NCI-H1092 (cell line): ENCODE results near the gene NHLRC1.

ENCODE experiments used
- DNase-seq: peaks from one replicate; lab custom pipeline; 2025; lab: John Stamatoyannopoulos, UW

The NHLRC1 gene

DNA sequence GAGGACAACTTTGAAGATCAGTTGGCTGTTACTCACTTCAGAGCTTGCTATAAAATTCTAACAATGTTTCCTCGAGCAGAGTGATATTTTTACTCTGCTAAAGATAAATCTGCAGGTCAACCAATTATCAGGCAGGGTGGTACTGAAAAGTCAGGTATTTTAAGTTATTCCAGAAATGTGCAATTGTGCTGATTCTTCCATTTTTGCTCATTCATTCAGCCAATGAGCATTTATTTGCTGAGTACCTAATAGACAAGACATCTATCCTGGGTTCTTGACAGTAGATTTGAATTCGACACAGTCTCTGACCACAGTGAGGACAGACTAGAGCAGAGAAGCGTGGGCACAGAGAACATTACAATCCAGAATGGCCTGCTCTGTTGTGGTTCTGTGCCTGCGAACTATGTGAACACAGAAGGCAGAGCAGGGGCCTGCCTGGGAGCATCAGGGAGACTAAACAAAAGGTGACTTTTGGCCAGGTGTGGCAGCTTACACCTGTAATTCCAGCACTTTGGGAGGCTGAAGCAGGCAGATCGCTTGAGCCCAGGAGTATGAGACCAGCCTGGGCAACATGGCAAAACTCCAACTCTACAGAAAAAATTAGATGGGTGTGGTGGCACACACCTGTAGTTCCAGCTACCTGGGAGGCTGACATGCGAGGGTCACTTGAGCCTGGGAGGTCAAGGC is 17.6 kb upstream of the NHLRC1 start:
- DNase-seq = no peak

DNA sequence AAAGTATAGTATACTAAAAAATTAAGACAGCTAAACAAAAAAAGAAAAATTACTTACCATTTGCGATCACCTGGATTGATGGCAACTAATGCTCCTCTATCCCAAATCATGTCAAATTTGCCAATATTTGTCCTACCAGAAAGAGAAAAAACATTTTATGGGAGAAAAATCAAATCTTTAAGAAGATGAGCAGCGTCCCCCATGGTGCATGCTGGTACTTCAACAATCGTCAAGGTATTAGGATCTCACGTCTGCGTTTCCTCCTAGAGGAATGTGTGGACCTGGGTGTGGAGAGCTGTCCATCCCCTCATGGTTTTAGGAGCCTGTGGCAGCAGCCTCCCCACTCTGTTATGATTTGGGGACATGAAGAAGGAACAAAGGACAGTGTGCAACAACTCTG is 16.4 kb upstream of the NHLRC1 start:
- no peak for DNase-seq

DNA sequence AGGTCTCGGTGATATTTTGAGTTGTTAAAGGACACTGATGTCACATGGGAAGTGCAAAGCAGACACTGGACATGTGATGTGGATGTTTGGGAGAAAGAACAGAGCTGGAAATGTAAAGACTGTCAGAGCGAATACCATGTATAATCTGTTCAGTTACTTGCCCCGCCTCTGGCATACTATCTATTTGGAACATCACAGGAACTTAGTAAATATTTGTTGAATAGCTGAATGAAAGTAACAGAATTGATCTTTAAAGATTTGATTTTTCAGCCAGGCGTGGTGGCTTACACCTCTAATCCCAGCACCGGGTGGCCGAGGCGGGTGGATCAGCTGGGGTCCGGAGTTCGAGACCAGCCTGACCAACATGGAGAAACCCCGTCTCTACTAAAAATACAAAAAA is 13.8 kb upstream of the NHLRC1 start:
- no peak for DNase-seq

DNA sequence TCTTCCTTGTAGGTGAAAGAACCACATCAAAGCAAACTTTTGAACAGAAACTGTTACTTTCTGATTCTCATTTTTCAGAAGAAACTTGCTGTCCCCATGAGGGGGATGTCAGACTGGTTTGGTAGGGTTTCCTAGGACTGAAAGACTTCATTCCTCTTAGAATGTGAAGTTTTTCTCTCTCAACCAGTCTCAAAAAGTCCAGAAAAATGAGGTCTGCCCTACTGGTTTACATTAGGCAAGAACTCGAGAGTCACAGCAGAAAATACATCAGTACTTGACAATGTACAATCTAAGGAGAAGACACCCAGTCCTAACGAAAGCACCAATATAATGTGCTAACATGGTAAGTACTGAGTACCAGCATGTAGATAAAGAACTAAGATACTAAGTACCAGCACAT is 12.7 kb upstream of the NHLRC1 start:
- no peak for DNase-seq

DNA sequence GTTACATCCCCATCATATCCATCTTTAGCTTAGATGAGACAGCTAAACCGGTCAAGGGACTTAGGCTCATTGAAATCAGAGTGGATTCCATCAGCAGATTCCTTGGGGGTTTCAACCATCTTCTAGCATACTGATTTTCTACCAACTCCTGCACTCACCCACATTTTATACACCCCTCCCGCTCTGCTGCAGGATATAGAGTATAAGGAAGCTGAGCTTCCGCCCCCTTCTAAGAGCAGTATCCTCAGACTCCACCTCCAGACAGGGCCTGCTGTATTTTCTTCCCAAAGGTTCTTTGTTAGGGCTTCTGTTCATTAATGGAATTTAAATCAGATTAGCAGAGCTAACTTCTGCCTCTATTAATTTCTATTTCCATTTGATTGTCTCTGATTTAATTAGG is 9.9 kb upstream of the NHLRC1 start:
- DNase-seq = no peak

DNA sequence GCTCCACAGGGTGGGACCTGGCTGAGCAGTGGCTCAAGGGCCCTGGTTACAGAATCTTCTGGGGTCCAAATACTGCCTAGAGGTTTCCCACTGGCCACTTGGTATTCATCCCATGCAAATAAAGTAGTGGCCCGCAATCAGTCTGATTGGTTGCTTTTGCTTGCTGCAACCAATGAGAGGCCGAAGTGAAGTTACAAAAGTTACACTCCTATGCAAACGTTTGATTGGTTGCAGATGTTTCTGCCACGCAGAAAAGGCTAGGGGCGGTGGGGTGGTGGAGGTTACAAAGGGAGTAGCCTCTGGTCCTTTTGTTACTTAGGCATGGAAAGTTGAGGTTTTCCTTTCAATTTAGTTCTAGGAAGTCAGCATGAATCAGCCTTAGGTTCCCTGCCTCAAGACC is 3.6 kb upstream of the NHLRC1 start:
- DNase-seq = no peak

DNA sequence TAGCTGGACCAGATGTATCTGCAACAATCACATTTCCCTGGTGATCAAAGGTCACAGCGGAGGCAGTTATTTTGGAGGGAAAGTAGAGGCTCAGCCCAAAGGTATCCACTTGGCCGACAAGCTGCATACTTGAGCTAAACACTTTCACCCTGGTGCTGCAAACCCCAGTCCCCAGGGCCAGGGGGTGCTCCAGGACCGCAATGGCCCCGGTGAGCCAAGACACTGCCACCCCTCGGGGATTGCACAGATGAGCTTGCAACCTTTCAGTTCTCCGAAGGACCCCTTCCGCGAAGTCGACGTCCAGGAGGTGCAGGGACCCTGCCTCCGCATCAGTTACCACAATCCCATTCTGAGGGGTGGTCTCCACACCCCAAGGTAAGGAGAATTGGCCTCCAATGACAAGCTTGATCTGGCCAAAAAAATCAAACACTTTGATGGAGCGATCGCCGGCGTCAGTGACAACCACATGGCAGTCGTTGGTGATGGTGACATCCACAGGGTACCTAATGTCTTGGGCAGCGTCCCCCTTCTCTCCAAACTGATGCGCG is 823 bp downstream of the NHLRC1 start:
- no peak for DNase-seq

DNA sequence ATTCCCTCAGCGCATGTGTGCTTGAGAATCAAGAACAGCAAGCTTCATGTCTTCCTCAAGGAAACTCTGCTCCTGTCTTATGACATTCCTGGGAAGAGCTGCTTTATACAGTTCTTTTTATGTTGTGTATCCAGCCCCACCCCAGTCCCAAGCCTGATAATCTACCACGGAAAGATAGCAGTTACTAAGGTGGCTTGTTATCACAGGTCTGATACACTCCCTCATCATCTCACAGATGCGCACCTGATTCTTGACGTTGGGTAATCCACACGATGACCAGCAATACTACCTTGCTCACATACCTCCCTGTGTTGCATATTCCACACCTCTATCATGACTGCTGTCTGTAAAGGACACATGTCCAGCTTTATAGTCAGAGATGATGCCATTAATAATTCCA is 3.2 kb downstream of the NHLRC1 start:
- no peak for DNase-seq

DNA sequence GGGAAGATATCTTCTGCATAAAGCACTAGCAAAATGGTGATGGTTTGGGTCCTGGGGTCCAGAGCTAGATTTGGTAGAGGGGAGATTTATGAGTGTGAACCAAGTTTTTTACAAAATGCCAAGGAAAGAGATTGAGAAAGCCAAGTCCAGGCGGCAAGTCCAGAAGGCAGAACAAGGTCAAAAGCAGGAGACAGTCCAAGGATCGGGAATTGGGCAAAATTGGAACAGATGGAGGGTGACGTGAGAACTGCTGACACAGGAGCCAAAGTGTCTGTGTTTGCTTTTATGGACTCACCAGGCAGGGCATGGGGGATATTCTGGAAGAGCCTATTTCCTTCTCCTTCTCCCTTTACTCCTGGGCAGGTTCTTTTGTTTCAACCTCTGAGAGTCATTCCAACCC is 4.1 kb downstream of the NHLRC1 start:
- no peak for DNase-seq

DNA sequence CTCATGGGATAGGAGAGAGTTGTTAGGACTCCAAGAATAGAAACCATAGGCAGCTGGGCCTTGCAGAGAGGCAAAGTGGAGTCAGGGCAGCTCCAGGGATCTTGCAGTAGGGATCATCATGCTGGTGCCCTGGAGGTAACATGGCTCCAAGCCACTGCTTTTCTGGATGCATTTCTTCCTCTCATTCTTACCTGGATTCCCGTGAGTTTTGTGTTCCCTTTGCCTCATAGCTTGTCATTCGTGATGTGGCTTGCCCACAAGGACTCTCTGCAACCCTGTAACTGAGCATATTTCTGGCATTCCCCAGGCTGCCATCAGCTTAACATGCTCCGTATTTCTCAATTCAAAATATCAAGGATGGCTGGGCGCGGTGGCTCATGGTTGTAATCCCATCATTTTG is 5.3 kb downstream of the NHLRC1 start:
- DNase-seq = no peak

DNA sequence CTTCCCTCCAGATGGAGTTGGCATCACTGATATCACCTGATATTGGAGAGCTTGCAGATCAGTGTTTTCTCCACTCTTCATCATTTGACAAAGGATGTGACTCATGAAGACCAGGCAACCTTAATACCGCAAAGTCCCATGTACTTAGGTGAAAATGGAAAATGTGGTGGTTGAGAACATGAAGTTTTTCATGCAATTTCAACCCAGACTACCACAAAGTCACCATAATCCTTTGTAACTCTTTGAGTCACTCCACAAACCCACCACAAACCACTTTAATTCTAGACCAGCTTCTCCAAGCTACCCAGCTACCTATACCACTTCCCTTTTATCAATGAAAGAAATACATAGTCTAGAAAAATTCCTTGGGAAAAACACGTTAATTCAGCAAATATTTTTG is 7.1 kb downstream of the NHLRC1 start:
- DNase-seq = no peak

DNA sequence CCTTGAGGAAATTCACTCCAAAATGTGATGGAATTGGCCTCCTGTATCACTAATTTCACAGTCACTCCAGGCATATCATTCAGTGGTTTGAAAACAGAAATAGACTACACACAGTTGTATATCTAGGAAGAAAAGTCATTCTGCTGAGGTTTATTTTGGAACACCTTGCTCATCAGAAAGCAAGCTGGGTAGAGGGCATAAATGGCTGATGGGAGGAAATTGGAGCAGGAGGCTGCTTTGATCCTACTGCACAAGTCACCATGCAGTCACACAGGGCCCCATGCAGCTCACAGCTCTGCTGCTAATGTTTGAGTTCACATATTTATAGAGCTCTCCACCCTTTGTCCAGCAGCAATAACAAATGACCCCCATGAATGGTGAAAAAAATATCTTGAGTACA is 12.3 kb downstream of the NHLRC1 start:
- DNase-seq = no peak

DNA sequence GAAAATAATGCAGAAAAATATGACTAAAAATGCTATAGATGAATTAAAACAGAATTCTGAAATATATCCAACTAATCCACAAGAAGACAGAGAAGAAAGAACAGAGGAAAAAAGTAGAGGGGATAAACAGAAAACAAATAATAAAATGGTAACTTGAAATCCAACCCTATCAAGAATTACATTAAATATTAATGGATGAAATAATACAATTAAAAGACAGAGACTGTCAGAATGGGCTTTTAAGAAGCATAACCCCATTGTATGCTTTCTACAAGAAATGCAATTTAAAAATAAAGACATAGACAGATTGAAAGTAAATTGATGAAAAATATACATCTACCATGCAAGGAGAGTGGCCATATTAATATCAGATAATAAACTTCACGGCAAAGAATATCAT is 15.4 kb downstream of the NHLRC1 start:
- DNase-seq = no peak

DNA sequence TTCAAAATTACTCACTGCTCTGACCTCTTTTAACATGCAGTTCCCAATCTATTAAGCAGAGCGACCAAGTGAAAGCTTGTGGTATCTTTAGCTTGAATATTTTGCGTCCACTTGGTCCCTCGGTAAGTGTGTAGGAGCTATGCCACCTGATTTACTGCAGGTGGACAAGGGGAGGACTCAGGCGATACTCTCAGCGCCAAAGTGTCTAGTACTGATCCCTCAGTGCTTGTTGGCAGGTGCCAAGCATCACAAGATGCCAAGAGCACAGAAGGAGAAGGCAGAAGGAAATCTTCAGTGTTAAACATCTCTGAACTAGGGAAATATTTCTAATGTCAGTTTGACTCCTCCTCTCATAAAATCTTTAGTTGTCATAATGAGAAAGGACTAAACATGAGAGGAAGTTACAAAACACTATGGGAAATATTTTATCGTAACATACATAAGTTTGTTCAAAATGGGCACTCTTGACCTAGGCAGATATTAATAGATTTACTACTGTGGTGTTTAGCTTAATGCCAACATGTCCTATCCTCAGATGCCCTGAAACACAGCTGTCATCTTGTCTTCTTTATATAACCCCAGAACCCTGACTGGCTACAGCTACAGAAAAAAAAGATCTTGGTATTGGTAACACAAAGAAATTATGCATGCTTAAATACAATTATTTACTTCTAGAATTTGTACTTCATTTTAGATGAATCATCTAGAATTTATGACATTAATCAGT is 19.5 kb downstream of the NHLRC1 start:
- DNase-seq = no peak

DNA sequence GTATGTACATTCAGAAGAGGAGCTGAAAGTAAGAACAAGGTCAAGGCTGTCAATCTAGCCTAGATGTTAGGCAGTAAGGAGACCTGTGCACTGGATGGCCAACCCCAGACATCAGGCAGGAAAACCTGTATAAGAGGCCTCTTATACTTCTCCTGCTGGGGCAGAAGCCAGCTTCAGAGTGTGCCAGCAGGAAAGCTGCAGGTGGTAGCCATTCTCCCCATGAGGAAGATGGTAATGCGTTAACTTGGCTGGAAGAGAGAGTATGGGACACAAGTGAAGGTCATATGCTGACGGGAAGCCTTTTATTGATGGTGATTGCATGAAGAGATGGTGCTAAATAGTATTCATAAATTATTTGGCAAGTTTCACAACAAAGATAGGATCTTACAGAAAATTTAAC is 20.6 kb downstream of the NHLRC1 start:
- no peak for DNase-seq

DNA sequence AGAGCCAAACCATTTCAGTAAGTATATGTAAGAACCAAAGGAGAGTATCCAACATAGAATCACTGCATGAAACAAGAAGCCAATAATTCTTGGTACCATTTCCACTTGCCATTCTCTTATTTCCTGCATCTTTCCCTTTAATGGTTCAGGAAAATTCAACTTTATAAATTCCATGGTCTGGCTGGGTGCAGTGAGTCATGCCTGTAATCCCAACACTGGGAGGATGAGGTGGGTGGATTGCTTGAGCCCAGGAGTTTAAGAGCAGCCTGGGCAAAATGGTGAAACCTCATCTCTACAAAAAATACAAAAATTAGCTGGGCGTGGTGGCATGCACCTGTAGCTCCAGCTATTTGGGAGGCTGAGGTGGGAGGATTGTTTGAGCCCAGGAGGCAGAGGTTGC is 21.2 kb downstream of the NHLRC1 start:
- no peak for DNase-seq

DNA sequence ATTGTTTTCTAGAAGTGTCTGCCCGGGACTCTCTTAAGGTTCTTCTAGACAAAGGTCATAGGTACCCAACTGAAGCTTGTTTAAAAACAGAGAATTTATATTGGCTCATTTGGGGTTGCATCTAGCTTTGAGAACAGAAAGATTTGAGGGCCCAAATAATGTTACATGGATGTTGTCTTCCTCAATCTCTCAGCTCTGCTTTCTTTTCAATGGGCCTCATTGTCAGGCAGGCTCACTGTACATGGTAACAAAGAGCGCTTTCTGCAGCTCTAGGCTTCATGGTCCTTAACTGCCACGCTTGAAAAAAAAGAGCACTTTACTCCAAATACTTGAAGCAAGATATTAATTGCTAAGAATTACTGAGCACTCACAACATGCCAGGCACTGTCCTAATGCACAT is 22.2 kb downstream of the NHLRC1 start:
- DNase-seq = no peak

DNA sequence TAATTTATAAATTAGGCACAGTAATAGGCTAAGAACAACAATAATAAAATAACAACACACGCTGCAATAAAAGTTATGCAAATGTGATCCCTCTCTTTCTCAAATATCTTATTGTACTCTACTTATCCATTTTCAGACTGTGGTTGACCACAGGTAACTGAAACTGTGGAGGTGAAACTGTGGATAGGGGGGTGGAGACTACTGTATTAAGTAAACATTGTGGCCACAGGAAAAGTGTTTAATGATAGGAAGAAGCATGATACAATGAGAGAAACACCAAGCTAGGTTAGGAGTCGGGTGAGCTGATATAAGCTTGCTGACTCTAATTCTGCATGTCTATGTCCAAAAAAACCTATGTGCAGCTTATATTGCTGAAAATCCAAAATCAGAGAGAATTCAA is 23.0 kb downstream of the NHLRC1 start:
- DNase-seq = no peak

DNA sequence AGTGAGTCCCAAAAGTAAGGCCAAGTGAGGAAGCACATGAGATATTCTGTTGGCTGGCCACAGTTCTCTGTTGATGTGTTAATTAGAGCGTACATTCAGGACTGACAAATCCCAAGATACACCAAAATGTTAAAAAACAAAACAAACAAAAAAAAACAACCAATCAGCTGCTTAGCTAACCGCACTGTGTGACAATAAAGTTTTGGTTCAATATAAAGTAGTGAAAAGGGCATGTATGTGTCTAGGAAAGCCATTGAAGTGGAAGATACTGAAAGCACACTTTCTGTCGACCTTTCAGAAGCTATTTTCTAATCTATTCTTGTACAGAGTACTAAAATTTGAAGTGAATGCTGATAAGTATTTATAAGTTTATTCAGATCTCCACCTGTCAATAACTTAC is 26.1 kb downstream of the NHLRC1 start:
- no peak for DNase-seq

DNA sequence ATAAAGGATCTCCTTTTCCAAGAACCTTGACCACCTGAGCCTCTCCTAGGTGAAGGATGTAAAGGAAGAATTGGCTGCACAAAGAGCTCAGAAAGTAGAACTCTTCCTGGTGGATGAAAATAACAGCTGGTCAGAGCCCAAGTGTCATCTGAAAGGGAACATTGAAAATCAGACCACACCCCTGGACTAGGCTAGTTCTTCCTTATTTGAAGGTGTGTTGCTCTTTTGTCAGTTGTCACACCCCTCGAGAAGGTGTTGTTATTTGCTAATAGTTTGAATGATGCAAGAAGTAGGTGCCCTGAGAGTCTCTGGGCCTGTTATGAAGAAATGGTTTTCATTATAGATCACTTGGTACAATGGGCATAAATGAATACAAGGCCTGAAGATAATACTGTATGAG is 31.1 kb downstream of the NHLRC1 start:
- DNase-seq = no peak

DNA sequence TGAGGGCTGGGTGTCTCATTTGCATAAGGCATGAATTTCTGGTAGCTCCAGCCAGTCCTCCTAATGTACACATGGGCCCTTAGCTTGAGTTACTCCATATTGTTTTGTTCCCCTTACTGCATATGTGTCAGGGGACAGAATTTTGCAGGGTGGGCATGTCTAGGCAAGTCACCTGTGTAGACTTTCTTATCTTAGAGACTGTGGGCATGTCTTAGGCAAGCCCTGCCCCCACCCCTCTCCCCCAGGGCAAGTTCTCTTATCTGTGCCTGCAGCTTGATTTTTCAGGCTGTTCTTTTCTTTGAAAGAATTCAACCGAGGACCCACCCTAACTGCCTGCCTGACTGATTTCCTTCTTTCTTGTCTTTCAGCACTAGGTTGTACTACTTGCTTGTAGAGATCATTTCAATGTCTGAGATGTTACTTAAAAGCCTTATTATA is 32.1 kb downstream of the NHLRC1 start:
- no peak for DNase-seq

DNA sequence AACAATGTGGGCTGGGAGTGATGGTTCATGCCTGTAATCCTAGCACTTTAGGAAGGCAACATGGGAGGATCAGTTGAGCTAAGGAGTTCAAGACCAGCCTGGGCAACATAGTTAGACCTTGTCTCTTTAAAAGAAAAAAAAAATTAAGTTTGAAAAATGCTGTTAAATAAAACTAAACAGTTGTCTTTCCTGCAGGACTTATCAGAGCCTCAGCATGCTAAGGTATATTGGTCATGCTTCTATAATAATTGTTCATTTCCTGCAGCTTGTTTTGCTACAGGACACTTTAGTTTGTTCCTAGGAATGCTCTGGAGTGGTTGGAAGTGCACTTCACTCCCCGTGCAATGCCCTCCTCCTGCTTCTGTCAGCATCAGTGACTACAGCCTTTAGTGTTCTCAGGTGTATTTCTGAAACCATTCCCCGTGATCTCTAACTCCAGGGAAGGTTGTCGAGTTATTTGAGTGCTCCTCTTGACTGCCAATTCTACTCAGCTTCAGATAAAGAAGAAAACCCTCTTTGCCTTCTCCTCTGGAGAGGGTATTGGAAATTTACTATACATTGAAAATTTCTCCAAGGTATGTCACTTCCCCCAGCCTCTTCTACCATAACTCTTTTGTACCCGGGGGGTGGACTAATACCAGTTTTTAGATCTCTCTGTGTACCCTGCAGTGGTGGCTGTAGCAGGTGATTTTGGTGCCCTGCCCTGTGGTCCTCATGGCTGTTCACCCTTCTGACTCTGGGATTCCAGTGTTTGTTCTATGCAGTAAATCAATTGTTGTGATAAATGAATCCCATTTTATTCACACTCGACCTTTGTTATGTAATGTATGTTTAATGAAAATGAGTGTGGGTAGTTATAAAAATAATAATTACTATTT is 33.8 kb downstream of the NHLRC1 start:
- no peak for DNase-seq
